Inferior parietal cortex (tissue), 1 donor: ENCODE data around the gene KIAA1210.
A peak's percentile ranks its signal among the peaks of the same experiment; 100 is the strongest.

Experiments
- DNase-seq: peaks from one replicate; pipeline ENCODE4 v3.0.0-alpha.2; 2016; ENCODE audit errors: extremely low spot score

KIAA1210 gene

GRCh38 chrX:119093991-119094735 is 33.4 kb downstream of the KIAA1210 start:
- no peak for DNase-seq

- DNase-seq = no peak
Measured at GRCh38 chrX:119090627-119091026, 37.0 kb downstream of the KIAA1210 start.

GRCh38 chrX:119089619-119090018 is 38.0 kb downstream of the KIAA1210 start:
- DNase-seq = no peak

DNA sequence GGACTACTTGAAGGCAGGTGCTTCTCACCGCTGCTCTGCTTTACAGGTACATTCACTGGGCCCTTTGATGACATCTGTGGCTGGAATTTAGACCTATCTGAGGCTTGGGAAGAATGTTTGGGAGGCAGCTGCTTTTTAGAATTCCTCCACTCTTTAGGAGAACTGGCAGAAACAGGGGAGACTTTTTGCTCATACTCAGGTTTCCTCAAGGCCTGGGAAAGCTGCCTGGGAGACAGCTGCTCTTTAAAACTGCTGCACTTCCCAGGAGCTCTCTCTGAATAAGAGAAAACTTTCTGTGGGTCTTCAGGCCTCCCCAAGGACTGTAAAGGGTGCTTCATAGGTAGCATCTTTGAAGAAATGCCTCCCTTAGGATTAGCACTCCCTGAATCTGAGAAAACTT is 40.5 kb downstream of the KIAA1210 start:
- no peak for DNase-seq

GRCh38 chrX:119084766-119085165 is 42.8 kb downstream of the KIAA1210 start:
- no peak for DNase-seq

DNA sequence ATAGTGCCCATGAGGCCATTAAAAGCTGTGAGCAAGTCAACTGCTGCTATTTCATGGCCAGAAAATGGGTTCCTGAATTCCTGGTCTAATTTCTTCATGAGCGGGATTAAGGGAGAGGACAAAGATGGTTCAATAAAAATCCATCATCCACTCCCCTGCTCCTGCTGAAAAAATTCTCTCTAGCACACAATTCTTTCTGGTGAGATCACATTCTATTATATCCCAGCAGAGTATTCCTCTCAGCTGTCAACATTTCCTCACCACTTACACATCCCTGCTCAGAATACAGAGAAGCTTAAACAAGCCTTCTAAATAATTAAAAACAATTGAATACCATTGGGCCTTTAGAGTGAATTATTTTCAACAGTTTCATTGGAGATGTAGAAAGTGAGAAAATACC is 45.3 kb downstream of the KIAA1210 start:
- no peak for DNase-seq

DNA sequence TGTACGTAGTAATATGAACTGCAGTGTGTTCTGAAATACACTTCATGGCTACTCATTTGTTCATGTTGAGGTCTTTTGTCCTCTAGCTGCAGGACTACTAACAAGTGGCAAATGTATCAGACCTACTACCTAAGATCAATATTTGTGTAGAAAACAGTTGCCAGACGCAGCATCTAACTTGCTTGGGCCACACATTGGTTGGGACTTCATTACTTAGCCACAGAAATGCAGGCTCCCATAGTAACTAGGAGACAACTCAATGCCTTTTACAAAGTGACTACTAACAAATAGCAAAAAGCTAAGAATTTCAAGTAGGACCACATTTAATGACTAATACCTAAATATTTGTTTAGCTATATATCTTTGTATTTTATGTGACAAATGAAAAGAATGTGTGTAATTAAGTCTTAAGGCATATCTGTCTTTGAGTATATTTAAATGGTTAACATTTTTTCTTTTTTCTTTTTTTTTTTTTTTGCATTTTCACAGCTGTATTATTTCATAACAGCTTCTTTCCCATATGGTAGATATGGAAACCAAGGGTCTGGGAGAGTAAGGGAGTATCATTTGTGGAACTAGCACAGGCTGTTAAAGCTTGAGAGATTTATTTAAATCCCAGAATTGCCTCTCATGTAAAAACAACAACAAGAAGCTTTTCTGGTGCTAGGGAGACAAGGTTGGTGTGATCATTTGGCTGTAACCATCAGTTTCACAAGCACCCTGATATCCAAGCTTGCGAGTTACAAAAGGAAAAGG is 52.2 kb downstream of the KIAA1210 start:
- DNase-seq = no peak

DNA sequence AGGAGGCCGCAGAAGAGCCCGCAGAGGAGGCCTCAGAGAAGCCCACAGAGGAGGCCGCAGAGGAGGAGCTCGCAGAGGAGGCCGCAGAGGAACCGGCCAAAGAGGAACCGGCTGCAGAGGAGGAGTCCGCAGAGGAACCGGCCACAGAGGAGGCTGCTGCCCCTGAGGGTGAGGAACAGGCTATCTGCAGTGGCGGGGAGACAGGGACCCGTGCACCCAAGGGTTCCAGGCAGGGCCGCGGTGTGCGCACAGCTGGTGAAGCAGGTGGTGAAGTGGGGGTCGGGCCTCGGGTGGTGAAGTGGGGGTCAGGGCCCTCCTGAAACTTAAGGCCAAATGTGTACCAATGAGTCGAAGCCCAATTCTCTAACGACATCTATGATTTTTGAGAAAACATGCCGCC is 53.7 kb downstream of the KIAA1210 start:
- DNase-seq = no peak

GRCh38 chrX:119073200-119073905 is 54.3 kb downstream of the KIAA1210 start:
- DNase-seq = no peak

GRCh38 chrX:119072744-119073143 is 54.9 kb downstream of the KIAA1210 start, which contains the start of gene CT47C1:
CT47C1 (plus strand) TSS chrX:119072993; CDS start chrX:119073226, 233 bp downstream.
- DNase-seq = no peak

GRCh38 chrX:119071381-119071780 is 56.2 kb downstream of the KIAA1210 start:
- DNase-seq = no peak

DNA sequence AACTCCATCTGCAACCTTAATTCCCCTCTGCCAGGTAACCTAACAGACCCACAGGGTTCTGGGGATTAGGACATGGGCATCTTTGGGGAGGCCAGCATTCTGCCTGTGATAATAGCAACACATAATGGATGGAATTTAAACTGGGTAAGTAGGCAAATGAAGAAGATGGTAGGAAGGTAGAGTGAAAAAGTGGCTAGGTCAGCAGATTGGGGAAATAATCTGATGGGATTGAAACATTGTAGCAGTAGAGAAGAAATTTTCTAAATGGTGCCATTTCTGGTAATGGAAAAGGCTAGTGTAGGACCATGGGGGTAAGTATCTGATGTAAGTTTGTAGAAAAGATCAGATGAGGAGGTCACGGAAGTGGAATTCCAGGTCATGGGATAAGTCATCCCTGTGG is 57.9 kb downstream of the KIAA1210 start:
- DNase-seq = no peak

DNA sequence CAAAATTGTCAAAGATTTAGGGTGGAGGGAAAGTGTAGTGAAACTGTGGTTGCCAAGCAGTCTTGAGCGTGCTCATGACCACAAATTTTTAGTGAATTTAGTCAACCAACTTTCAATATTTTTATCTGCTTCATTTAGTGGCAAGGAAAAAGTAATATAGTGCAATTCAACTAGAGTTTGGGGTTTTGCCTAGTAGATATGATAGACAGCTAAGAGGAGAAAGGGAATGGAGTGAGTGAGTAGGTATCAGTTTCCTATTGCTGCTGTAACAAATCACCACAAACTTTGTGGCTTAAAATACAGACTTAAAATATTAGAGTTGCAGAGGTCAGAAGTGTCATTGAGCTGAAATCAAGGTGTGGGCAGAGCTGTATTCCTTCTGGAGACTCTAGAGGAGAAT is 58.5 kb downstream of the KIAA1210 start:
- no peak for DNase-seq

GRCh38 chrX:119067023-119067739 is 60.4 kb downstream of the KIAA1210 start:
- peak; percentile 58 for DNase-seq

DNA sequence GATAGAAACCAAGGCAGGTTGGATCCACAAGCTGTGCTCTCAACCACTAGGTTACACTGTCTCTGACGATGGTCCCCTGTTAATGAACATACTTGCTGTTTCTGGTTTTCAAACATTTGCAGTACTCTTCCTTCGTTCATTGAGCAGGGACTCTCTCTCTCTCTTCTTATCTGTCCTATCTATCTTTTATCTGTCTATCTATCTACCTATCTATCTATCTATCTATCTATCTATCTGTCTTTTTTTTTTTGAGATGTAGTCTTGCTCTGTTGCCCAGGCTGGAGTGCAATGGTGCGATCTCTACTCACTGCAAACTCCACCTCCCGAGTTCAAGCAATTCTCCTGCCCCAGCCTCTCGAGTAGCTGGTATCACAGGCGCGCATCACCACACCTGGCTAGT is 64.2 kb downstream of the KIAA1210 start:
- no peak for DNase-seq

DNA sequence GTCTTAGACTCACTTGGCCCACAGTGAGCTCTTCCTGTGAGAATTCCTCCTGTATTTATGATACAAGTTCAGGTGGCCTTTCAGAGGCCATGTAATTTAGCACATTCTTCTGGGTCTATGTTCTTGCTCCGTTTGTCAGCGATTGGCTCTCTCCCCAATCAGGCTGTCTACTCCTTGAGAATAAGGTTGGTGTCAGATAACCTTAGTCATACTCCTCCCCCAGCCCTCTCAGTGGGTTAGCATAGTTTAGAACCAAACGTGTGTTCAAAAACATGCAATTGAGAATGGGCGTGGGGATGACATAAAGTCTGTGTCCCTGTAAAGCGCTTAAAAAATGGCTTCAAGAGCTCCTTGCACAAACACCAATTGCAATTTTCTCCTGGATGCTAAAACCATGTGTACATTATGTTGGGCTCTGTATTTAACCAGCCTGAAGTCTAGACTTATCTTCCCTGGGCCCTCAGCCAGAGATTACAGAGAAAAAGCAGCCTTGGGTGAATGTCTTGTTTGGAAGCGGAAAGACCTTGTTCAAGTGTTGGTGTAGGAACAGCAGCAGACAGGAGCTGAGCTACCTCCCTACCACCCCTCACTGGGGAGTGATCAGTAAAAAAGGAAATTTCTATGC is 64.8 kb downstream of the KIAA1210 start:
- no peak for DNase-seq

DNA sequence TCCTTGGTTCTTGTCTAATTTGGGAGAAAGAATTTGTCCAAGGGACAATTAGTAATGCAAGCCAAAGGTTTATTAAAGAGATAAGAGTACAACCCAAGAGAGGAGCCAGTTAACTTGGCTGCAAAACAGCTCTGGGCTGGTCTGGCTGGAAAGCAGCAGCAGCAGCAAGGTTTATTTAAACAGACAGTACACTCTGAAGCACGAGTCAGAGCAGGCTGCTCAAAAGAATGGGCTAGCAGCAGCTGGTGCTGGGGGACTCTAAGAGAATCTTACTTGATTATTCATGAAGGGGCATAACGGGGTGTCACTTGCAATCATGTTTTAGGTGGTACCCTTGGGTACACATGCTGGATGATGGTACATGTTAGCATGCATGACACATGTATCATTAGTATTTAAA is 71.9 kb downstream of the KIAA1210 start:
- DNase-seq = no peak

- no peak for DNase-seq
Measured at GRCh38 chrX:119045884-119046283, 81.7 kb downstream of the KIAA1210 start.

GRCh38 chrX:119042996-119043395 is 84.6 kb downstream of the KIAA1210 start:
- DNase-seq = no peak

- DNase-seq = no peak
Measured at GRCh38 chrX:119042040-119042439, 85.6 kb downstream of the KIAA1210 start.

GRCh38 chrX:119041175-119041574 is 86.4 kb downstream of the KIAA1210 start:
- no peak for DNase-seq
